Measurements from ENCODE around the gene OSBPL3. TPM values are rescaled to one million over a fixed set of nuclear protein-coding genes. Genes with fewer than 3 reads are reported as not detected.

OSBPL3 gene
- total RNA-seq, 2 donors from 2014 or later, result 52.9 to 53.0 TPM

GRCh38 chr7:25006276-25006675, 26.3 kb upstream of the OSBPL3 start:
- Mint-ChIP-seq H3K36me3 (ENCODE audit: insufficient read depth in 2 of 2) (peaks cover 3 to 5% of the 10 kb centered on the region in 2 donors), H3K9me3 (peaks cover 2% of the 10 kb centered on the region in 2 donors), H3K4me1 (ENCODE audit: low read depth) (peaks cover 5% of the 10 kb centered on the region), H3K27me3 (ENCODE audit: low read depth) (no peaks in the 10 kb centered on the region), H3K27ac (no peak overlapping the region), H3K4me3 (no peak overlapping the region)
- peak in 1 of 2 donors; percentile 53 for ATAC-seq (replicated peaks in 1 of 2)
- no peak for DNase-seq

- no peak for ATAC-seq (replicated peaks in 1 of 2)
These were observed 25.7 kb upstream of the OSBPL3 start for GRCh38 chr7:25005658-25006057.

GRCh38 chr7:25002786-25003185, 22.8 kb upstream of the OSBPL3 start:
- peaks cover 9 to 22% of the 10 kb centered on the region in 2 donors for H3K36me3 Mint-ChIP-seq (ENCODE audit: insufficient read depth in 2 of 2)
- H3K4me1 Mint-ChIP-seq (ENCODE audit: low read depth), result peaks cover 5% of the 10 kb centered on the region
- DNase-seq (no peak), ATAC-seq (replicated peaks in 1 of 2) (no peak)
- H3K27me3 Mint-ChIP-seq (ENCODE audit: low read depth), result peaks cover 6% of the 10 kb centered on the region
- H3K9me3 Mint-ChIP-seq, result peaks cover 13 to 15% of the 10 kb centered on the region in 2 donors
- H3K27ac Mint-ChIP-seq, result no peak overlapping the region
- H3K4me3 Mint-ChIP-seq, result no peak overlapping the region

More at GRCh38 chr7:25005658-25006057, 25.7 kb upstream of the OSBPL3 start:
- H3K4me3 Mint-ChIP-seq, result no peak overlapping the region
- peaks cover 5% of the 10 kb centered on the region for H3K4me1 Mint-ChIP-seq (ENCODE audit: low read depth)
- peaks cover 6 to 7% of the 10 kb centered on the region in 2 donors for H3K9me3 Mint-ChIP-seq
- H3K27me3 Mint-ChIP-seq (ENCODE audit: low read depth), result no peaks in the 10 kb centered on the region
- peaks cover 9 to 10% of the 10 kb centered on the region in 2 donors for H3K36me3 Mint-ChIP-seq (ENCODE audit: insufficient read depth in 2 of 2)
- no peak overlapping the region for H3K27ac Mint-ChIP-seq
- no peak for DNase-seq

GRCh38 chr7:24995466-24995865, 15.5 kb upstream of the OSBPL3 start:
- H3K36me3 Mint-ChIP-seq (ENCODE audit: insufficient read depth in 2 of 2), result peaks cover 2 to 10% of the 10 kb centered on the region in 2 donors
- no peaks in the 10 kb centered on the region for H3K4me1 Mint-ChIP-seq (ENCODE audit: low read depth)
- DNase-seq, result no peak
- H3K4me3 Mint-ChIP-seq, result no peak overlapping the region
- H3K27ac Mint-ChIP-seq, result no peak overlapping the region
- H3K9me3 Mint-ChIP-seq, result peaks cover 6 to 10% of the 10 kb centered on the region in 2 donors
- H3K27me3 Mint-ChIP-seq (ENCODE audit: low read depth), result peaks cover 6% of the 10 kb centered on the region
- ATAC-seq (replicated peaks in 1 of 2), result no peak

- peaks cover 5% of the 10 kb centered on the region for H3K27me3 Mint-ChIP-seq (ENCODE audit: low read depth)
- no peaks in the 10 kb centered on the region for H3K36me3 Mint-ChIP-seq (ENCODE audit: insufficient read depth in 2 of 2)
These were observed 12.3 kb upstream of the OSBPL3 start for GRCh38 chr7:24992314-24992713.

GRCh38 chr7:24991353-24991752, 11.4 kb upstream of the OSBPL3 start:
- no peak overlapping the region for H3K4me3 Mint-ChIP-seq
- H3K36me3 Mint-ChIP-seq (ENCODE audit: insufficient read depth in 2 of 2), result no peaks in the 10 kb centered on the region
- no peaks in the 10 kb centered on the region for H3K9me3 Mint-ChIP-seq
- no peak overlapping the region for H3K27ac Mint-ChIP-seq
- DNase-seq, result no peak
- no peaks in the 10 kb centered on the region for H3K4me1 Mint-ChIP-seq (ENCODE audit: low read depth)
- no peak for ATAC-seq (replicated peaks in 1 of 2)
- H3K27me3 Mint-ChIP-seq (ENCODE audit: low read depth), result peaks cover 12% of the 10 kb centered on the region

More at GRCh38 chr7:24992314-24992713, 12.3 kb upstream of the OSBPL3 start:
- DNase-seq, result no peak
- no peak overlapping the region for H3K27ac Mint-ChIP-seq
- H3K4me3 Mint-ChIP-seq, result no peak overlapping the region
- no peaks in the 10 kb centered on the region for H3K4me1 Mint-ChIP-seq (ENCODE audit: low read depth)
- ATAC-seq (replicated peaks in 1 of 2), result no peak
- H3K9me3 Mint-ChIP-seq, result no peaks in the 10 kb centered on the region

GRCh38 chr7:24987331-24987842, 7.4 kb upstream of the OSBPL3 start:
- ATAC-seq (replicated peaks in 1 of 2) (no peak), DNase-seq (no peak)
- no peak overlapping the region for H3K27ac Mint-ChIP-seq
- no peaks in the 10 kb centered on the region for H3K9me3 Mint-ChIP-seq
- H3K4me1 Mint-ChIP-seq (ENCODE audit: low read depth), result peaks cover 1% of the 10 kb centered on the region
- H3K27me3 Mint-ChIP-seq (ENCODE audit: low read depth), result peaks cover 12% of the 10 kb centered on the region
- no peak overlapping the region for H3K4me3 Mint-ChIP-seq
- H3K36me3 Mint-ChIP-seq (ENCODE audit: insufficient read depth in 2 of 2), result no peaks in the 10 kb centered on the region

- H3K36me3 Mint-ChIP-seq (ENCODE audit: insufficient read depth in 2 of 2), result no peaks in the 10 kb centered on the region
- ATAC-seq (replicated peaks in 1 of 2) (no peak), DNase-seq (no peak)
- H3K4me3 Mint-ChIP-seq, result peak overlapping the region in 1 of 2 donors; percentile 97
- H3K4me1 Mint-ChIP-seq (ENCODE audit: low read depth), result peaks cover 35% of the 10 kb centered on the region
- H3K27ac Mint-ChIP-seq, result no peak overlapping the region
- H3K27me3 Mint-ChIP-seq (ENCODE audit: low read depth), result peaks cover 8% of the 10 kb centered on the region
- no peaks in the 10 kb centered on the region for H3K9me3 Mint-ChIP-seq
These were observed 2.9 kb upstream of the OSBPL3 start for GRCh38 chr7:24982917-24983316.

GRCh38 chr7:24981171-24981951, 1.4 kb upstream of the OSBPL3 start:
- H3K36me3 Mint-ChIP-seq (ENCODE audit: insufficient read depth in 2 of 2), result no peaks in the 10 kb centered on the region
- DNase-seq, result peak; percentile 56 to 60
- H3K27me3 Mint-ChIP-seq (ENCODE audit: low read depth), result no peaks in the 10 kb centered on the region
- H3K9me3 Mint-ChIP-seq, result no peaks in the 10 kb centered on the region
- H3K4me1 Mint-ChIP-seq (ENCODE audit: low read depth), result peaks cover 51% of the 10 kb centered on the region
- H3K27ac Mint-ChIP-seq, result peak overlapping the region; percentile 35
- peak in 1 of 2 donors; percentile 1 for ATAC-seq (replicated peaks in 1 of 2)
- H3K4me3 Mint-ChIP-seq, result peak overlapping the region; percentile 96 to 97

GRCh38 chr7:24980534-24981170, 674 bp upstream of the OSBPL3 start:
- Mint-ChIP-seq H3K4me3 (peak overlapping the region; percentile 96 to 97), H3K27ac (peak overlapping the region; percentile 58), H3K4me1 (ENCODE audit: low read depth) (peaks cover 58% of the 10 kb centered on the region), H3K27me3 (ENCODE audit: low read depth) (no peaks in the 10 kb centered on the region), H3K9me3 (no peaks in the 10 kb centered on the region), H3K36me3 (ENCODE audit: insufficient read depth in 2 of 2) (no peaks in the 10 kb centered on the region)
- ATAC-seq (replicated peaks in 1 of 2), result peak; percentile 25 to 31
- peak; percentile 57 for DNase-seq

- Mint-ChIP-seq H3K27me3 (ENCODE audit: low read depth) (no peaks in the 10 kb centered on the region), H3K4me1 (ENCODE audit: low read depth) (peaks cover 64% of the 10 kb centered on the region), H3K4me3 (peak overlapping the region; percentile 96 to 97), H3K36me3 (ENCODE audit: insufficient read depth in 2 of 2) (no peaks in the 10 kb centered on the region), H3K27ac (peak overlapping the region; percentile 97), H3K9me3 (no peaks in the 10 kb centered on the region)
- DNase-seq (peak; percentile 89), ATAC-seq (replicated peaks in 1 of 2) (peak; percentile 69 to 71)
These were observed 512 bp downstream of the OSBPL3 start for GRCh38 chr7:24979470-24979862.

- H3K9me3 Mint-ChIP-seq, result no peaks in the 10 kb centered on the region
- H3K36me3 Mint-ChIP-seq (ENCODE audit: insufficient read depth in 2 of 2), result no peaks in the 10 kb centered on the region
- peak overlapping the region; percentile 97 for H3K27ac Mint-ChIP-seq
- peak overlapping the region; percentile 96 to 97 for H3K4me3 Mint-ChIP-seq
- ATAC-seq (replicated peaks in 1 of 2) (peak in 1 of 2 donors; percentile 0), DNase-seq (no peak)
- no peaks in the 10 kb centered on the region for H3K27me3 Mint-ChIP-seq (ENCODE audit: low read depth)
- peaks cover 64% of the 10 kb centered on the region for H3K4me1 Mint-ChIP-seq (ENCODE audit: low read depth)
These were observed 1.0 kb downstream of the OSBPL3 start for GRCh38 chr7:24978843-24979469.
